Suprapubic skin (tissue), 3 donors: ENCODE measurements around the gene ZDHHC14.

Experiments
- POLR2A ChIP-seq, 2 donors: fragments of 450-650 bp; IDR thresholded peaks; one replicate each; pipeline ENCODE4 v1.6.1; 2017; ENCODE audit warnings: antibody characterized with exemption in 2 of 2, mild to moderate bottlenecking in 2 of 2, moderate library complexity in 2 of 2
- TF ChIP-seq, protein P1 (sequence below), 2 donors: fragments of 200-600 bp in 1 of 2; fragments of 450-650 bp in 1 of 2; sonication (generic) in 1 of 2; IDR thresholded peaks; one replicate each; pipeline ENCODE4 v1.5.1; 2016 to 2019; ENCODE audit warnings: antibody characterized with exemption in 2 of 2, mild to moderate bottlenecking in 1 of 2, moderate library complexity in 1 of 2

DNA sequence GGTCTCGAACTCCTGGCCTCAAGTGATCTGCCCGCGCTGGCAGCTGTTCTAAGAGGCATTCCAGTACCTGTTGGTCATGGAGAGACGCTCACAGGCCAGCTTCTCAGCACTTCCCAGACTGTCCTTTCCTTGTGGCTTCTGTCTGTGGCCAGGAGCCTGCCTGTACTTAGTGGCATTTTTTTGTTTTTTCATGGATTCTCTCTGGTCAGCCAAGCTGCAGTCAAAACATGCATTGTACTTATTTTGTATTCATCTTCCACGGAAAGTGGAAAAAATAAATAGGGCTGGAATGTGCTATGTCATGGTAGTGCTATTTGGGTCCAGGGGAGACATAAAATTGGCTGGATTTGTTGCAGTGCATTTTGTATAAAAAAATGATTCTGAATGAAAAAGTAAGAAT is 29.1 kb downstream of the ZDHHC14 start:
- TF ChIP-seq, protein P1, sequence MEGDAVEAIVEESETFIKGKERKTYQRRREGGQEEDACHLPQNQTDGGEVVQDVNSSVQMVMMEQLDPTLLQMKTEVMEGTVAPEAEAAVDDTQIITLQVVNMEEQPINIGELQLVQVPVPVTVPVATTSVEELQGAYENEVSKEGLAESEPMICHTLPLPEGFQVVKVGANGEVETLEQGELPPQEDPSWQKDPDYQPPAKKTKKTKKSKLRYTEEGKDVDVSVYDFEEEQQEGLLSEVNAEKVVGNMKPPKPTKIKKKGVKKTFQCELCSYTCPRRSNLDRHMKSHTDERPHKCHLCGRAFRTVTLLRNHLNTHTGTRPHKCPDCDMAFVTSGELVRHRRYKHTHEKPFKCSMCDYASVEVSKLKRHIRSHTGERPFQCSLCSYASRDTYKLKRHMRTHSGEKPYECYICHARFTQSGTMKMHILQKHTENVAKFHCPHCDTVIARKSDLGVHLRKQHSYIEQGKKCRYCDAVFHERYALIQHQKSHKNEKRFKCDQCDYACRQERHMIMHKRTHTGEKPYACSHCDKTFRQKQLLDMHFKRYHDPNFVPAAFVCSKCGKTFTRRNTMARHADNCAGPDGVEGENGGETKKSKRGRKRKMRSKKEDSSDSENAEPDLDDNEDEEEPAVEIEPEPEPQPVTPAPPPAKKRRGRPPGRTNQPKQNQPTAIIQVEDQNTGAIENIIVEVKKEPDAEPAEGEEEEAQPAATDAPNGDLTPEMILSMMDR (IDR thresholded peaks at IDR 0.05), result no peak
- no peak for TF ChIP-seq POLR2A (IDR thresholded peaks at IDR 0.05)
